Erythroblast (primary cell): ENCODE measurements around the gene PACRGL.

Experiments
- GATA1 ChIP-seq: IDR thresholded peaks from 2 replicates; pipeline ENCODE4 v1.6.1; 2011; ENCODE audit warnings: low read depth, mild to moderate bottlenecking, control low read depth, low read length, moderate library complexity
- POLR2A ChIP-seq: IDR thresholded peaks from 2 replicates; pipeline ENCODE4 v1.6.1; 2011; ENCODE audit warnings: mild to moderate bottlenecking, low read length

DNA sequence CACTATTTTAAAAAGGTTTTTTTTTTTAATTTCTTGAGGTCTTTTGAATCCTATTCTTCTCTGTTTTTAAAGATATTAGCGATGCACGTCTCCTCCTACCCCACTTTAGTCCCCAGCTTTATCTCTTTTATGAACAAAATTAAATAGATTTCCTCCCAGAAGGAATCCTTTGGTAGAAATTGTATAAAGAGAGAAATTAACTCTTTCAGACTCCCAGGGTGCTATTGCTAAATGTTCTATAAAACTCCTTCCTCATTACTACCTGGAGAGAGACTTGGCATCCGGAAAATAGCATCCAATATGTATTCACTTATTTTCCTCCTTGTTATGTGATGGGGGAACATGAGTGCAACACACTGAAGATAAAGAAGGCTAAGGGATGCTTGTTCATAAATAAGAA lies 16.5 kb upstream of the PACRGL start:
- TF ChIP-seq POLR2A (no peak), GATA1 (no peak)
